ENCODE results near the gene PYROXD2. TPM values are rescaled to one million over a fixed set of nuclear protein-coding genes. Genes with fewer than 3 reads are reported as not detected.

Gene PYROXD2
- total RNA-seq, 1 donor from 2014 or later: 23.1 TPM

DNA sequence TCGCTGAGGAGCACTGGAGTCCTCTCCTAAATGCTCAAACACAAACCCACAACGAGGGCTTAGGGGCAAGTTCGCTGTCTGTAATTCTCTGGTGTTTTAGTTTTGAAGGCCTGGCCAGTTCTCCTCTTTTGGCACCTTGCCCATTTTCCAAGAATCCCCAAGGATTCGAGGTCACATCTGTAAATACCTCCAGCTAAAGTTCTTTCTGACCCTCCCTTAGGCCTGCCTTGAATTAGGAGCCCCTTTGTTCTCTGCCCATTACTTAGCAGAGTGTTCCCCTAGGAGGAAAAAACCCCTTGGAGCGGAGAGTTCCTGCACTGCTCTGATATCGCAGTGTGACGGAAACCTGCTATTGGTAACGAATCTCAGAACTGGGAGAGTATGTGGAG, 743 bp upstream of the PYROXD2 start:
- no peak for DNase-seq (ENCODE audit: low spot score)

DNA sequence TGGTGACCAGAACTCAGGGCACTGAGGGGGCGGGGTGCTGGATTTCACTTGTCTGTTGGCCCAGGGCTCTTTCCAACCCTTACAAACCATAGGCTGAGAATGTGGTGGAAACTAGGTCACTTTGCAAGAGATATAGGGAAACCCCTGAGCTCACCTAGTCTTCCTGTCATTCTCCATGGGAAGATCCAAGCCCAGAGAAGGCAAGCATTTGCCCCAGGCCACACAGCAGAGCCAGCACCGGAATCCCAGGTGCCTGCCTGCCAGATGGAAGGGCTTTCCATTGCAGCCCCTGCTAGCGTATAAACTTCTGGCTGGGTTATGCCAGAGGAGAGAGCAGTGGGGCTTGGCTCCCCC, 427 bp downstream of the PYROXD2 start:
- no peak for DNase-seq (ENCODE audit: low spot score)

DNA sequence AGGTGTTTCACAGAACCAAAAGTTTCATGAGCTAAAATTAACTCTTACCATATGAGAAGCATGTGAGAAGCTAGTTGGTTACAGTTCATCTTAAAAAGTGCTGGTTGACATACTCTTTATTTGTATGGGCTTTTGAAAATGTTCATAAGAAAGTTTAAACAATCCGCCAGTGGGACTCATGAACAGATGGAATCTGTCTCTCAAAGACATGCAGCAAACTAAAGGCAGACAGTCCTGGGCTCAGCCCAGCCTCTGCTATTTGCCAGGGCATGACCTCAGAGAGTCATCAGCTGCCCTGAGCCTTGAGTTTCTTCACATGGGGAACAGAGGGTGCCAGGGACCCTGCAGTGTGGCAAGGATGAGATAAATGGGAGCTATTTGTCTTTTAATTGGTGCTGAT, 3.2 kb downstream of the PYROXD2 start:
- DNase-seq (ENCODE audit: low spot score): no peak

- DNase-seq (ENCODE audit: low spot score): no peak
Observed at GRCh38 chr10:98411166-98411565, 3.8 kb downstream of the PYROXD2 start.

DNA sequence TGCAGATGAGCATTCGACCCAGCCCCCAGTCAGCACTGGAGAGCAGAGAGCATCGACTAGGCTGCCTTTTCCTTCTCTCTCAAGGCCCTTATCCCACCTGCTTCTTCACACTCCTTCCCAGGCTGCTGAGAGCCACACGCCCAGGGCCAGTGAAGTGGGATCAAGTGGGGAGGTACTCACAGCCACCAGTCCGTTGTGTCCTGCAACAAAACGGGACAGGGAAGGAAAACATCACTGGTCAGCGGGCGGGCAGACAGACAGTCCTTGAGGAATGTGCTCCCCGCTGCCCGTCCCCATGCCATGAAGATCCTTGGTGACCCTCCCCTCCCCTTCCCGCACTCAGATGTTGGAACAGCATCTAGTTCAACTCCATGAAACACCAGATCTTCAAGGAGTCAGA, 4.2 kb downstream of the PYROXD2 start:
- DNase-seq (ENCODE audit: low spot score): no peak

- no peak for DNase-seq (ENCODE audit: low spot score)
Observed at GRCh38 chr10:98410135-98410743, 4.7 kb downstream of the PYROXD2 start.

GRCh38 chr10:98408799-98409198, 6.2 kb downstream of the PYROXD2 start:
- DNase-seq (ENCODE audit: low spot score): no peak

GRCh38 chr10:98407744-98408241, 7.2 kb downstream of the PYROXD2 start:
- DNase-seq (ENCODE audit: low spot score): no peak

- DNase-seq (ENCODE audit: low spot score): no peak
Observed at GRCh38 chr10:98407017-98407743, 7.8 kb downstream of the PYROXD2 start.

- no peak for DNase-seq (ENCODE audit: low spot score)
Observed at GRCh38 chr10:98405422-98405821, 9.6 kb downstream of the PYROXD2 start.

- no peak for DNase-seq (ENCODE audit: low spot score)
Observed at GRCh38 chr10:98404571-98405359, 10.2 kb downstream of the PYROXD2 start.

GRCh38 chr10:98403812-98404504, 11.0 kb downstream of the PYROXD2 start:
- DNase-seq (ENCODE audit: low spot score): no peak

DNA sequence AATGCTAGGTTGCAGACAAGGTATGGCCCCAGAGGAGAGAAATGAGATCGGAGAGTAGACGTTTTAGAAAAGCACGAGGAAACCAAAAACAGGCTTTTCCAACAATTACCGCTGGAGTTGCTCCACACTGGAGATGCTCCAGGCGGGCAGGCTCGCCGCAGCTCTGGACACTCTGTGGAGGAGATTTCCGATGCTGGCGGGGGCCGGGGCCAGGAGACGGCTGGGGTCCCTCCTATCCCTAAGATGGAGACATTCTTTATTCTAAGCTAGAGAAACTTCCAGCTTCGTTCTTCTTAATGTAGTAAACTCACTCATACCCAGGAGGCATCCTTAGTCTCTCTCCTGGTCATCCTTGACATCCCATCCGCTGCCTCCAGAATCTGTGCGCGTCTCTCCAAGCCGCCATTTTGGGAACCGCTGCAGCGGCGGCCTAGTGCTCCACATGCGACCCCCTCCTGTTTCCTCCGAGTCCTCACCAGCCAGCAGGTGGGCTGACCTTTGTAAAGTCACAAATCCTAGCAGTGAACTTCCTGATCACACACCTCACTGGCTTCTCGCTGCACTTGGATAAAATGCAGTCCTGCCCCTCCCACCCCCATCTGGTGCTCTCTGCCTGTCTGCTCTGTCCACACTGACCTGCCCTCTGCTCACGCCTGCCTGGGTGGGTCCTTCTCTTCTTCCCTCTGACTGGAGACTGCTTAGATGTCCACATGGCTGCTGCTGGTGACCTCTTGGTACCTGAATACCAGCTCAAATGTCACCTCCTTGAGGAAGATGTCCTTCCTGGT, 11.9 kb downstream of the PYROXD2 start:
- no peak for DNase-seq (ENCODE audit: low spot score)

DNA sequence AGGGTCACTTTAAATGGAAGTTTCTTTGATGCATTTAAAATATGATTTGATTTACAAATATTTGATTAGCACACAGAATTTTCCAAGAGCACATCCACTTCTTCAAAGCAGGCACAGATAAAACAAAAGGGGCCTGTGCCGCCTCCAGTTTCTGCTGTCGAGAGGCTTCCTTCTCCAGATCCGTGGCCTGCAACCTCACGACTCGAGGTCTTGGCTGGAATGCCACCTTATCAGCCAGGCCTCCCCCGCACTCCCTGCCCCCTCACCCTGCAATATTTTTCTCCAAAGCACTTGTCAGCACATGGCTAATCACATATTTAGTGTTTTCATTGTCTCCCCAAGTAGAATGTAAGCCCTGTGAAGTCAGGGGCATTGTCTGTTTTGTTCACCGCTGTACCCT, 12.5 kb downstream of the PYROXD2 start:
- DNase-seq (ENCODE audit: low spot score): no peak

GRCh38 chr10:98400482-98400881, 14.5 kb downstream of the PYROXD2 start:
- no peak for DNase-seq (ENCODE audit: low spot score)

GRCh38 chr10:98399784-98400183, 15.2 kb downstream of the PYROXD2 start:
- DNase-seq (ENCODE audit: low spot score): no peak

GRCh38 chr10:98397089-98397600, 17.8 kb downstream of the PYROXD2 start:
- no peak for DNase-seq (ENCODE audit: low spot score)

GRCh38 chr10:98396096-98397063, 18.6 kb downstream of the PYROXD2 start:
- no peak for DNase-seq (ENCODE audit: low spot score)

DNA sequence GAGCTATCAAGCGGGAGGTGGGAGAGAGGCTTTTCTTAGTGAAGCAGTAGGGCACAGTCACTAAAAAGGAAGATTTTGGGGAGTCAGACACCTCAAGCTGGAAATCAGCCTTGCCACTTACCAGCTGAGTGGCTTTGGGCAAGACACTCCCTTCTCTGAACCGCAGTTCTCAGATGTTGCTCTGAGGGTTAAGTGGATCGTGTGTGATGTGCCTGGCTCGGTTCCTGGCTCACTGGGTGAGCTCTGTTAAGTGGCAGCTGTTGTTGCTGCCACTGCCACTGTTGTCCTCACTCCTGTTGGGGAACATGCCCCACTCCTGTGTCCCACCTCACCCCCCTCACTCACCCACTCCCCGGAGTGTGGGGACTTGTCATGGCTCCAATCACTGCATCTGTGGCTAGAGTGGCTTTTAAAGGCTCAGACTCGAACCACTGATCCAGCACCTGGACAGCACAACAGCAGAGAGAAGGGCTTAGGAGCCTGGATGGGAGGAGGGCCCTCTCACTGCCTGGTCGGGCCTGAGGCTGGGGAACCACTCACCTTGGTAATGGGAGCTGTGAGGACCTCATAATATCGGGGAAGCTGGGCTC, 20.0 kb downstream of the PYROXD2 start:
- DNase-seq (ENCODE audit: low spot score): no peak
